PFSK-1 (cell line): ENCODE measurements around the gene MSLN.

Experiments
- POLR2AphosphoS5 ChIP-seq: IDR thresholded peaks from 2 replicates; pipeline ENCODE4 v1.6.1; 2012; ENCODE audit warnings: low read depth, mild to moderate bottlenecking, control low read depth, low read length, moderate library complexity
- TAF1 ChIP-seq: IDR thresholded peaks from 2 replicates; pipeline ENCODE4 v1.6.1; 2012; ENCODE audit warnings: low read length, control low read depth, borderline replicate concordance; ENCODE audit not compliant: insufficient read depth
- TF ChIP-seq, protein P1 (sequence below), 2 experiments: IDR thresholded peaks; 2 replicates each; pipeline versions ENCODE4 v1.6.1 to v1.8.0; 2011 to 2012; ENCODE audit warnings: low read depth in 2 of 2, low read length in 2 of 2, control low read depth in 1 of 2, inconsistent platforms in 1 of 2, mild to moderate bottlenecking in 1 of 2, moderate library complexity in 1 of 2; ENCODE audit not compliant: insufficient read depth in 1 of 2

DNA sequence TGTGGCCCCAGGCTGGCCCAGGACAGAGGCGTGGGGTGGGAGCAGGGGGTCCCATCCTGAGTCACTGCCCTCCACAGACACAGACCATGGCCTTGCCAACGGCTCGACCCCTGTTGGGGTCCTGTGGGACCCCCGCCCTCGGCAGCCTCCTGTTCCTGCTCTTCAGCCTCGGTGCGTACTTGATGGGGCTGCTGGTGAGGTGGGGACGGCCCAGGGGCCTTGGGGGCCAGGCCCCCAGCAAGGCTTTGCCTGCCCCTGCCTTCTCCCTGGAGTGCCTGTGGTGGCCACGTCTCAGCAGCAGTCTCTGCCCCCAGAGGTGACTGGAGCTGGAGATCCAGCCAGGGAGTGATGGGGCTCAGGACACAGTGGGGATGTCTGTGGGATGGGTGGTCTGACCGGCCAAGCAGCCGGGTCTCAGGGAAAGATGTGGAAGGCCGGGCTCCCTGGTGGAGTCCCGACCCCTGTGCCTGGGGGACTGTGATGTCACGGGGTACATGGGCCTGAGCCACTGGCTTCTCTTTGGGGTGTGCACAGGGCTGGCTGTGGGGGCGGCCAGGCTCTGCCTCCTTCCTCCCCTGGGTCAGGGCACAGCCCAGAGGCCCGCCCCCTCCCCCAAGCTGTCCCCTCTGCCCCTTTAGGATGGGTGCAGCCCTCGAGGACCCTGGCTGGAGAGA, 2.2 kb downstream of the MSLN start:
- TF ChIP-seq, protein P1, sequence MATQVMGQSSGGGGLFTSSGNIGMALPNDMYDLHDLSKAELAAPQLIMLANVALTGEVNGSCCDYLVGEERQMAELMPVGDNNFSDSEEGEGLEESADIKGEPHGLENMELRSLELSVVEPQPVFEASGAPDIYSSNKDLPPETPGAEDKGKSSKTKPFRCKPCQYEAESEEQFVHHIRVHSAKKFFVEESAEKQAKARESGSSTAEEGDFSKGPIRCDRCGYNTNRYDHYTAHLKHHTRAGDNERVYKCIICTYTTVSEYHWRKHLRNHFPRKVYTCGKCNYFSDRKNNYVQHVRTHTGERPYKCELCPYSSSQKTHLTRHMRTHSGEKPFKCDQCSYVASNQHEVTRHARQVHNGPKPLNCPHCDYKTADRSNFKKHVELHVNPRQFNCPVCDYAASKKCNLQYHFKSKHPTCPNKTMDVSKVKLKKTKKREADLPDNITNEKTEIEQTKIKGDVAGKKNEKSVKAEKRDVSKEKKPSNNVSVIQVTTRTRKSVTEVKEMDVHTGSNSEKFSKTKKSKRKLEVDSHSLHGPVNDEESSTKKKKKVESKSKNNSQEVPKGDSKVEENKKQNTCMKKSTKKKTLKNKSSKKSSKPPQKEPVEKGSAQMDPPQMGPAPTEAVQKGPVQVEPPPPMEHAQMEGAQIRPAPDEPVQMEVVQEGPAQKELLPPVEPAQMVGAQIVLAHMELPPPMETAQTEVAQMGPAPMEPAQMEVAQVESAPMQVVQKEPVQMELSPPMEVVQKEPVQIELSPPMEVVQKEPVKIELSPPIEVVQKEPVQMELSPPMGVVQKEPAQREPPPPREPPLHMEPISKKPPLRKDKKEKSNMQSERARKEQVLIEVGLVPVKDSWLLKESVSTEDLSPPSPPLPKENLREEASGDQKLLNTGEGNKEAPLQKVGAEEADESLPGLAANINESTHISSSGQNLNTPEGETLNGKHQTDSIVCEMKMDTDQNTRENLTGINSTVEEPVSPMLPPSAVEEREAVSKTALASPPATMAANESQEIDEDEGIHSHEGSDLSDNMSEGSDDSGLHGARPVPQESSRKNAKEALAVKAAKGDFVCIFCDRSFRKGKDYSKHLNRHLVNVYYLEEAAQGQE (IDR thresholded peaks at IDR 0.05; ENCODE audit: insufficient read depth in 1 of 2, low read depth in 2 of 2, low read length in 2 of 2), result no peak
- TF ChIP-seq POLR2AphosphoS5 (no peak), TAF1 (no peak)
